Activated naive CD4-positive, alpha-beta T cell treated with anti-CD3 and anti-CD28 coated beads for 36 hours (primary cell): ENCODE measurements around the gene ANKS3. TPM values are rescaled to one million over a fixed set of nuclear protein-coding genes. Genes with fewer than 3 reads are reported as not detected.
A peak's percentile ranks its signal among the peaks of the same experiment; 100 is the strongest.

ENCODE experiments used
- CTCF ChIA-PET: fragments of 350-600 bp; sonication (Branson Sonifier 250); formaldehyde crosslinking; loops from one replicate; lab custom pipeline; 2021; ENCODE audit warnings: antibody characterized with exemption; lab: Charles Lee
- DNase-seq: peaks from one replicate; pipeline ENCODE4 v3.0.0-alpha.2; 2020
- H3K27ac Mint-ChIP-seq: one replicate; pipeline ENCODE4 v1.8.0; 2021; ENCODE audit warnings: mild to moderate bottlenecking, mixed read lengths
- H3K27me3 Mint-ChIP-seq: one replicate; pipeline ENCODE4 v1.8.0; 2021; ENCODE audit warnings: low read depth, mixed read lengths
- H3K36me3 Mint-ChIP-seq: one replicate; pipeline ENCODE4 v1.8.0; 2021; ENCODE audit warnings: low read depth, mixed read lengths
- H3K4me1 Mint-ChIP-seq: one replicate; pipeline ENCODE4 v1.8.0; 2021; ENCODE audit warnings: low read depth, mixed read lengths
- H3K4me3 Mint-ChIP-seq: one replicate; pipeline ENCODE4 v1.8.0; 2021; ENCODE audit warnings: mild to moderate bottlenecking, moderate library complexity, mixed read lengths
- H3K9me3 Mint-ChIP-seq: one replicate; pipeline ENCODE4 v1.8.0; 2021; ENCODE audit warnings: mixed read lengths
- intact Hi-C: fragments of 100-400 bp; cut with micrococcal nuclease; formaldehyde crosslinking; loops from one replicate; pipeline ENCODE4 v1.15.1; 2023
- total RNA-seq, 2 experiments: library from RNA; stranded (reverse); gene quantifications; one replicate each; pipeline ENCODE4 v1.2.3, GENCODE V29; 2021

ANKS3 gene
- total RNA-seq, 2 experiments from 2014 or later = 8.2 to 11.7 TPM

- CTCF ChIA-PET = interaction anchor here (1.1 kb wide), 1 partner anchor 25 kb away, joined by 7 read pairs; no protein-coding TSS in a partner anchor
- peak; percentile 89 for DNase-seq
- H3K9me3 Mint-ChIP-seq = no peaks in the 10 kb centered on the region
- H3K27me3 Mint-ChIP-seq = no peaks in the 10 kb centered on the region
- peaks cover 7% of the 10 kb centered on the region for H3K36me3 Mint-ChIP-seq
- peak overlapping the region; percentile 53 for H3K4me3 Mint-ChIP-seq
- peaks cover 21% of the 10 kb centered on the region for H3K4me1 Mint-ChIP-seq
- H3K27ac Mint-ChIP-seq = peak overlapping the region; percentile 96
- intact Hi-C loops = loop anchor here (1.0 to 5.0 kb wide), 4 partner anchors 11 to 169 kb away; partner anchors contain the start of gene NUDT16L1
These were observed 57.9 kb downstream of the ANKS3 start for GRCh38 chr16:4675864-4676786.

GRCh38 chr16:4674926-4675530 is 59.0 kb downstream of the ANKS3 start:
- DNase-seq = no peak
- Mint-ChIP-seq H3K4me1 (peaks cover 21% of the 10 kb centered on the region), H3K4me3 (peak overlapping the region; percentile 16), H3K27me3 (no peaks in the 10 kb centered on the region), H3K27ac (peak overlapping the region; percentile 96), H3K9me3 (no peaks in the 10 kb centered on the region), H3K36me3 (peaks cover 7% of the 10 kb centered on the region)
- intact Hi-C loops = loop anchor here (5.0 kb wide), 1 partner anchor 168 kb away; no protein-coding TSS in a partner anchor
- CTCF ChIA-PET = no interaction called here

- peaks cover 21% of the 10 kb centered on the region for H3K4me1 Mint-ChIP-seq
- peaks cover 9% of the 10 kb centered on the region for H3K36me3 Mint-ChIP-seq
- H3K9me3 Mint-ChIP-seq = no peaks in the 10 kb centered on the region
- H3K4me3 Mint-ChIP-seq = no peak overlapping the region
- H3K27me3 Mint-ChIP-seq = no peaks in the 10 kb centered on the region
- H3K27ac Mint-ChIP-seq = no peak overlapping the region
- no peak for DNase-seq
- intact Hi-C loops = no loop called here
- CTCF ChIA-PET = no interaction called here
These were observed 60.6 kb downstream of the ANKS3 start for GRCh38 chr16:4673387-4674046.

- no peak for DNase-seq
- H3K9me3 Mint-ChIP-seq = no peaks in the 10 kb centered on the region
- no peak overlapping the region for H3K4me3 Mint-ChIP-seq
- CTCF ChIA-PET = no interaction called here
- no peaks in the 10 kb centered on the region for H3K27me3 Mint-ChIP-seq
- intact Hi-C loops = no loop called here
- H3K27ac Mint-ChIP-seq = no peak overlapping the region
- peaks cover 10% of the 10 kb centered on the region for H3K36me3 Mint-ChIP-seq
- H3K4me1 Mint-ChIP-seq = peaks cover 24% of the 10 kb centered on the region
These were observed 65.6 kb downstream of the ANKS3 start for GRCh38 chr16:4668313-4668960.

GRCh38 chr16:4667203-4667963 is 66.7 kb downstream of the ANKS3 start:
- H3K27ac Mint-ChIP-seq = no peak overlapping the region
- no peak for DNase-seq
- CTCF ChIA-PET = no interaction called here
- H3K4me1 Mint-ChIP-seq = peaks cover 33% of the 10 kb centered on the region
- H3K9me3 Mint-ChIP-seq = no peaks in the 10 kb centered on the region
- peaks cover 10% of the 10 kb centered on the region for H3K36me3 Mint-ChIP-seq
- H3K27me3 Mint-ChIP-seq = no peaks in the 10 kb centered on the region
- intact Hi-C loops = no loop called here
- no peak overlapping the region for H3K4me3 Mint-ChIP-seq

- Mint-ChIP-seq H3K36me3 (peaks cover 10% of the 10 kb centered on the region), H3K27me3 (no peaks in the 10 kb centered on the region), H3K4me3 (no peak overlapping the region), H3K4me1 (peaks cover 39% of the 10 kb centered on the region), H3K27ac (no peak overlapping the region), H3K9me3 (no peaks in the 10 kb centered on the region)
- intact Hi-C loops = no loop called here
- CTCF ChIA-PET = interaction anchor here (1.1 kb wide), 1 partner anchor 16 kb away, joined by 3 read pairs; no protein-coding TSS in a partner anchor
- no peak for DNase-seq
These were observed 67.4 kb downstream of the ANKS3 start for GRCh38 chr16:4666537-4667202.

GRCh38 chr16:4664538-4665418 is 69.3 kb downstream of the ANKS3 start:
- H3K27ac Mint-ChIP-seq = peak overlapping the region; percentile 86
- CTCF ChIA-PET = interaction anchor here (0.6 to 1.1 kb wide), 4 partner anchors 11 to 568 kb away, joined by 3 to 4 read pairs (median 3); no protein-coding TSS in a partner anchor
- no peaks in the 10 kb centered on the region for H3K27me3 Mint-ChIP-seq
- no peaks in the 10 kb centered on the region for H3K9me3 Mint-ChIP-seq
- peak overlapping the region; percentile 43 for H3K4me3 Mint-ChIP-seq
- intact Hi-C loops = loop anchor here (1.0 to 2.0 kb wide), 3 partner anchors 12 to 48 kb away; partner anchors contain the start of gene MGRN1
- H3K4me1 Mint-ChIP-seq = peaks cover 58% of the 10 kb centered on the region
- DNase-seq = peak; percentile 73
- H3K36me3 Mint-ChIP-seq = peaks cover 10% of the 10 kb centered on the region

GRCh38 chr16:4663777-4664465 is 70.2 kb downstream of the ANKS3 start:
- CTCF ChIA-PET = interaction anchor here (0.7 to 0.9 kb wide), 2 partner anchors 10 to 14 kb away, joined by 3 to 4 read pairs; no protein-coding TSS in a partner anchor
- DNase-seq = peak; percentile 45
- Mint-ChIP-seq H3K4me3 (peak overlapping the region; percentile 32), H3K36me3 (peaks cover 10% of the 10 kb centered on the region), H3K4me1 (peaks cover 65% of the 10 kb centered on the region), H3K27ac (peak overlapping the region; percentile 86), H3K9me3 (no peaks in the 10 kb centered on the region), H3K27me3 (no peaks in the 10 kb centered on the region)
- intact Hi-C loops = loop anchor here (2.0 kb wide), 1 partner anchor 47 kb away; no protein-coding TSS in a partner anchor

- peak overlapping the region; percentile 86 for H3K27ac Mint-ChIP-seq
These were observed 70.7 kb downstream of the ANKS3 start for GRCh38 chr16:4663465-4663776.

GRCh38 chr16:4661661-4662060 is 72.4 kb downstream of the ANKS3 start:
- no peak overlapping the region for H3K4me3 Mint-ChIP-seq
- no peak for DNase-seq
- no peaks in the 10 kb centered on the region for H3K27me3 Mint-ChIP-seq
- no peaks in the 10 kb centered on the region for H3K9me3 Mint-ChIP-seq
- no peak overlapping the region for H3K27ac Mint-ChIP-seq
- CTCF ChIA-PET = no interaction called here
- H3K36me3 Mint-ChIP-seq = peaks cover 17% of the 10 kb centered on the region
- intact Hi-C loops = loop anchor here (2.0 kb wide), 1 partner anchor 15 kb away; no protein-coding TSS in a partner anchor
- H3K4me1 Mint-ChIP-seq = peaks cover 69% of the 10 kb centered on the region

More at GRCh38 chr16:4663465-4663776, 70.7 kb downstream of the ANKS3 start:
- no peaks in the 10 kb centered on the region for H3K9me3 Mint-ChIP-seq
- intact Hi-C loops = no loop called here
- no peak overlapping the region for H3K4me3 Mint-ChIP-seq
- peaks cover 15% of the 10 kb centered on the region for H3K36me3 Mint-ChIP-seq
- H3K27me3 Mint-ChIP-seq = no peaks in the 10 kb centered on the region
- no peak for DNase-seq
- CTCF ChIA-PET = no interaction called here
- H3K4me1 Mint-ChIP-seq = peaks cover 69% of the 10 kb centered on the region
